Hepatocyte (in vitro differentiated cells): ENCODE measurements around the gene GALNT13.

ENCODE experiments used
- EZH2phosphoT487 ChIP-seq: fragments of 200-600 bp; sonication (generic); IDR thresholded peaks from one replicate; pipeline ENCODE4 v1.6.1; 2018; ENCODE audit warnings: antibody characterized with exemption, mild to moderate bottlenecking, low read depth, moderate library complexity; ENCODE audit not compliant: unreplicated experiment, severe bottlenecking
- TF ChIP-seq, protein P1 (sequence below): fragments of 200-600 bp; sonication (generic); IDR thresholded peaks from 2 replicates; pipeline ENCODE4 v1.5.1; 2016; ENCODE audit warnings: antibody characterized with exemption, mild to moderate bottlenecking; ENCODE audit not compliant: poor library complexity

DNA sequence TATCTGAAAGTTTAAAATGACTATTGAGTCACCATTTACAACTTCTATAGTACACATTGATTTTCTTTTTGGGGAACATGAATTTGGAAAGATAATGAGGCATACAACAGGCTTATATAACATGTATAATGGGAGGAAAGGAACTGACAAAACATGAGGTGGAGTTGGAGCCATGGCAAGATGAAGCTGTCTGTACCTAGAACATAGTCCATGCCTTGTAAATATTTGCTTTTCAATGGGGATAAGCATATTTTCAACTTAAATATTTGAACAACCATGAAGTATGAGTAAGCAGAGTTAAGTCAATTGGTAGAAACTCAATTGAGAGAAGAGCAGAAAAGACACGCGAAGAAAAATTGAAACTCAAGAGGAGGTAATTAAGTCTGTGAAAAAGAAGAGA is 37.1 kb upstream of the GALNT13 start:
- TF ChIP-seq, protein P1, sequence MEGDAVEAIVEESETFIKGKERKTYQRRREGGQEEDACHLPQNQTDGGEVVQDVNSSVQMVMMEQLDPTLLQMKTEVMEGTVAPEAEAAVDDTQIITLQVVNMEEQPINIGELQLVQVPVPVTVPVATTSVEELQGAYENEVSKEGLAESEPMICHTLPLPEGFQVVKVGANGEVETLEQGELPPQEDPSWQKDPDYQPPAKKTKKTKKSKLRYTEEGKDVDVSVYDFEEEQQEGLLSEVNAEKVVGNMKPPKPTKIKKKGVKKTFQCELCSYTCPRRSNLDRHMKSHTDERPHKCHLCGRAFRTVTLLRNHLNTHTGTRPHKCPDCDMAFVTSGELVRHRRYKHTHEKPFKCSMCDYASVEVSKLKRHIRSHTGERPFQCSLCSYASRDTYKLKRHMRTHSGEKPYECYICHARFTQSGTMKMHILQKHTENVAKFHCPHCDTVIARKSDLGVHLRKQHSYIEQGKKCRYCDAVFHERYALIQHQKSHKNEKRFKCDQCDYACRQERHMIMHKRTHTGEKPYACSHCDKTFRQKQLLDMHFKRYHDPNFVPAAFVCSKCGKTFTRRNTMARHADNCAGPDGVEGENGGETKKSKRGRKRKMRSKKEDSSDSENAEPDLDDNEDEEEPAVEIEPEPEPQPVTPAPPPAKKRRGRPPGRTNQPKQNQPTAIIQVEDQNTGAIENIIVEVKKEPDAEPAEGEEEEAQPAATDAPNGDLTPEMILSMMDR: no peak
- TF ChIP-seq EZH2phosphoT487: no peak
